GM21423 (cell line): ENCODE data around the gene PDZD7.
"Not testable (repeated sequence)": the region's sequence is repeated elsewhere in the genome, so short reads cannot be mapped to it uniquely, and the experiment has no call there.

Source experiments
- ATAC-seq: cut with Tn5 transposase; IDR thresholded peaks from one replicate; pipeline ENCODE4 v1.9.1; 2021; ENCODE audit warnings: mild to moderate bottlenecking, moderate library complexity; ENCODE audit not compliant: unreplicated experiment

PDZD7 gene

DNA sequence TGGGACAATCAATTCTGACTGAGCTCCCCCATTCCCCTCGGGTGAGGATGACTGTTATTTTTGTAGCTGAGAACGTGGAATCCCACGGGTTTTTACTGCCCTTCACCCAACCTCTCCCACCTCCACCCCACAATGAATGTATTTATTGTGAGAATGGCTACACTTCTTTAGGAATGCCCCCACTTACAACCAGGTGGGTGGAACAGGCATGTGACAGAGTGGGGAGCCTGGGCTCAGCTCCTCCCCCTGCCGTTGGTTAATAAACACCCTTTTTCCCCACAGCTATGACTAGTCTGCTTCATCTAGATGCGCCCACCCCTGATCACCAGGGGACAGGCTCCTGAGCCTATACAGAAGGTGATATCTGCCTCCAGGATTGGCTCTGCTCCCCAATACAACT lies 45.6 kb downstream of the PDZD7 start:
- ATAC-seq, result no peak

DNA sequence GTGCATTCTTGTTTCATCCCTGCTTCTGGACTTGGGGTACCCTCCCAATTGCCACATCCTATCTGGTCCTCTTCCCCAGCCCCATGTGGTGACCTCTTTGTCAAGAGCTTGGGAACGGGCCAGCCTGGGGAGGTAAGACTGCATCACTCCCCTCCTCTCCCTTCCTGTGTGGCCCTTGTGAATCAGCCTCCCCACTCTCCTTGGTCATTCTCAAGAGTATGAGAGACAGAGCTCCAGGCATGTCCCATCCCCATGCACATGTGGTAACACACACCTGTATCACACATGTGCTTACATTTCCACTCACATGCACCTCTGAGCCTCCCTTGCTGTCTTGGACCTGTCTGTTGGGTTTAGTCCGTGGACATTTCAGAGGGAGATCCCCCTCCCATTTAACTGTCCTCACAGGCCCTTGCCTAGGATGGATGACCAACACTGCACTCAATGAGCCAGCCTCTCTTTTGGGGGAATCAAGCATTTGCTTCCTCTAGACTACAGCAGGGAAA lies 46.2 kb downstream of the PDZD7 start:
- ATAC-seq, result no peak

DNA sequence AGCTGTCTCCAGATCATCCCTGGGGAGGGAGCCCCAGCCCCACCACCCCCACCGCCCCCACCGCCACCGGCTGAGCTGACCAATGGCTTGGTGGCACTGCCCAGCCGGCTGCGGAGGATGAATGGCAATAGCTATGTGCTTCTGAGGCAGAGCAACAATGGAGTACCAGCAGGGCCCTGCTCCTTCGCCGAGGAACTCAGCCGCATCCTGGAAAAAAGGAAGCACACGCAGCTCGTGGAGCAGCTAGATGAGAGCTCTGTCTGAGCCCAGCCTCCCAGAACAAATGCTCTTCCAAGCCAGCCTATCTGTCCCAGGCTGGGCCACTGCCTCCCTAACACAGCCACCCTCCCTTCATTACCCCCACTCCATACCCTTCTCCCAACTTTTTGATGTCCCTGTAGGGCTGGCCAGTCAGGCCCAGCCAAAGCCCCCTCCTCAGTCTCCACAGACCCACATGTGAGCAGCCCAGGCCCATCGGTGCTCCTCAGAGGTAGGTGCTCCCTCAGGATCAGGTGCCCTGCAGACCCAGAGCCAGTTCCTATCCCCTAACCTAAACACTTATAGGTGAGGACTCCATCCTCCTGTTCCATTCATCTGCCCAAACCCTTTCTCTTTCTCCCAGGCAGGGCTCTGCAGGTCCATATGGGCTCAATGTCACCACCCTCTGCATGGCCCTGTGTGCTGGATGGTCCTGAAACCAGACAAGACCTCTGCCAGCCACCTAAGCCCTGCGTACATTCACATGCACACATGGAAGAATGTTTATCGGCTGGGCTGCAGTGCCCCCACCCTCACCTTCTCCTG lies 46.9 kb downstream of the PDZD7 start:
- ATAC-seq, result no peak

DNA sequence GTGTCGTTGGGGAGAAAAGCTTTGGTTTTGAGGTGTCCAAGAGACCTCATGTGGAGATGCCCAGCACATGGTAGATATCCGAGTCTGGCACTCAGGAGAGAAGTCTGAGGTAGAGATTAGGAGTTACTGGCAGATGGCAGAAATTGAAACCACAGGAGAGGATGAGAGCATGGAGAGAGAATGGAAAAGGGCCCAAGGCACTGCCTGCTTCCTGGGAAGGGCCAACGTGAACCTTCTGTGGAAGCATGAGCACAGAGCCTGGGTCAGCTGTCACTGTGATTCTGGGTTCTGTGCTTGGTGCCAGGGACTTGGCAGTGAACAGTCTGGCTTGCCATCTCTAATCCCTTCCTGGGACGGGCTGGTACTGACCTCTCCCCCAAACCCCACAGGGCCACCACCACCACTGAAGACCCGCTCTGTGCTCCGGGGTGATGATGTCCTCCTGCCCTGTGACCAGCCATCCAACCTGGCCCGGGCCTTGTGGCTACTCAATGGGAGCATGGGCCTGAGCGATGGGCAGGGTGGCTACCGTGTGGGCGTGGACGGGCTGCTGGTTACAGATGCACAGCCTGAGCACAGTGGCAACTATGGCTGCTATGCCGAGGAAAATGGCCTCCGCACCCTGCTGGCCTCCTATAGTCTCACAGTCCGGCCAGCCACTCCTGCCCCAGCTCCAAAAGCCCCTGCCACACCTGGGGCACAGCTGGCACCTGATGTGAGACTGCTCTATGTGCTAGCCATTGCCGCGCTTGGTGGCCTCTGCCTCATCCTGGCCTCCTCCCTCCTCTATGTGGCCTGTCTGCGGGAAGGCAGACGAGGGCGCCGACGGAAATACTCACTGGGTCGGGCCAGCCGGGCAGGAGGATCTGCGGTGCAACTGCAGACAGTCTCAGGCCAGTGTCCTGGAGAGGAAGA lies 47.8 kb downstream of the PDZD7 start:
- no peak for ATAC-seq

DNA sequence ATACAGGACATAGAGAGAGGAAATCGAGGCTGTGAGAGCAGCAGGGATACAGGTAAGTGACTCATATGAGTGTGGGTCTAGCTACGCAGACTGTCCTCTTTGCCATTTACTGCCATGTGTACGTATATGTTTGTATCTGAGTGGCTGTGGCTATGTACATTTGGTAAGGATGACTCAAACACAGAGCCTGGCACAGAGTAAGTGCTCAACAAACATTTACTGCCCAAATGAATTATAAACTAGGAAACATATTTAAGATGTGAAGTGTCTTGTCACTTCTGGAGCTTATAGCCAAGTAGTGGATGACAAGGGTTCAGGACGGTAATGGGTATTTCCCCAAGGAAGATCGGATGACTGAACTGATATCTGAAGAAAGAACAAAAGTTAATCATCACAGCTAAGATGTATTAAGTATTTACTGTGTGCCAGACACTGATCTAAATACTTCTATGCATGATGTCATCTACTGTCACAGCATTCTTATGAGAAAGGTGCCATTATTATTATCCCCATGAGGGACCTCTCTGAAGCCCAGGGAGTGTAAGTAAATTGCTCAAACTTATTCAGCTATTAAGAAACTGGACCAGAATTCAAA lies 49.7 kb downstream of the PDZD7 start:
- ATAC-seq, result no peak

DNA sequence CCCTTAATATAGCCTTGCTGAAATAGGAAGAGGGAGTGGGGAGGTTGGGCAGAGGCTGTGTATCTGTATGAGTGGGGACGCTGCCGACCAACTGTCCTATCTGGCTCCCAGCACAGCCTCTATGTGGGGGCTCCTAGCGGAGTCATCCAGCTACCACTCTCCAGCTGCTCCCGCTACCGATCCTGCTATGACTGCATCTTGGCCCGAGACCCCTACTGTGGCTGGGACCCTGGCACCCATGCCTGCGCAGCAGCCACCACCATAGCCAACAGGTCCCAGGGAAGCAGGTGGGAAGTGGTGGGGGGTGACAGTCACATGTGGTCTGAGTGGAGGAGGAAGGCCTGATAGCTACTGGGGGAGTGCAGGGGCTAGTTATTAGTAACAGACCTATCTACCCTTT lies 50.2 kb downstream of the PDZD7 start:
- no peak for ATAC-seq

DNA sequence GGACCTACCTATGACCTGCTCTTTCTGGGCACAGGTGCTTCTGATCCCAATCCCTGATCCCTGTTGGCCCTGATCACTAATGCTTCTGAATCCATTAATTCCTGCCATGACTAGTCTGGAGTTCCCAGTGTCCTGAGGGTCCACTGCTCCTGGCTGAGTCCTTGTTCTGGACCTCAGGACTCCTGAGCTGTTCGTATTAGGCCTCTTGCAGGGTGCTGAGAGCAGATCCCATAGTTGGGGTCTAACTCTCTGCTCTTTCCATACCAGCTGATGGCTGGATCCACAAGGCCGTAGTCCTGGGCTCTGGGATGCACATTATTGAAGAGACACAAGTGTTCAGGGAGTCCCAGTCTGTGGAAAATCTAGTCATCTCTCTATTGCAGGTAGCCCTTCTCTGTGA lies 50.6 kb downstream of the PDZD7 start:
- no peak for ATAC-seq

DNA sequence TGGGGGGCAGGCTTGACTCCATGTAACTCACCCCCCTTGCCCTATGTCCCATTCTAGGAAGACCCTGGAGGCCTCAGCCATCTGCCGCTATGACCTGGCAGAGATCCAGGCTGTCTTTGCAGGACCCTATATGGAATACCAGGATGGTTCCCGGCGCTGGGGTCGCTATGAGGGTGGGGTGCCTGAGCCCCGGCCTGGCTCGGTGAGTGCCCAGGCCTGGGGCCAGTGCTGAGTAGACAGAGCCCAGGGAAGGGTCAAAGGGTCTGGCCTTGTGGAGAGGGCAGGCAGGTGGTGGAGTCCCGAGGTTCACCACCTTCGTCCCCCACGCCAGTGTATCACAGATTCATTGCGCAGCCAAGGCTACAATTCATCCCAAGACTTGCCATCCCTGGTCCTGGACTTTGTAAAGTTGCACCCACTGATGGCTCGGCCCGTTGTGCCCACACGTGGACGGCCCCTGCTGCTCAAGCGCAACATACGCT lies 51.1 kb downstream of the PDZD7 start:
- ATAC-seq, result no peak

DNA sequence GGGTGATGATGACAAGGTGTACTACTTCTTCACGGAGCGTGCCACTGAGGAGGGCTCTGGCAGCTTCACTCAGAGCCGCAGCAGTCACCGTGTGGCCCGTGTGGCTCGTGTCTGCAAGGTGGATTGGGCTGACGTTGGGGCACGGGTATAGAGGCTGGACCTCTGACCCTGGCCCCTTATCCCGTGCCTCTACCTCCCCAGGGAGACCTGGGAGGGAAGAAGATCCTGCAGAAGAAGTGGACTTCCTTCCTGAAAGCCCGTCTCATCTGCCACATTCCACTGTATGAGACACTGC lies 52.1 kb downstream of the PDZD7 start:
- ATAC-seq, result no peak

DNA sequence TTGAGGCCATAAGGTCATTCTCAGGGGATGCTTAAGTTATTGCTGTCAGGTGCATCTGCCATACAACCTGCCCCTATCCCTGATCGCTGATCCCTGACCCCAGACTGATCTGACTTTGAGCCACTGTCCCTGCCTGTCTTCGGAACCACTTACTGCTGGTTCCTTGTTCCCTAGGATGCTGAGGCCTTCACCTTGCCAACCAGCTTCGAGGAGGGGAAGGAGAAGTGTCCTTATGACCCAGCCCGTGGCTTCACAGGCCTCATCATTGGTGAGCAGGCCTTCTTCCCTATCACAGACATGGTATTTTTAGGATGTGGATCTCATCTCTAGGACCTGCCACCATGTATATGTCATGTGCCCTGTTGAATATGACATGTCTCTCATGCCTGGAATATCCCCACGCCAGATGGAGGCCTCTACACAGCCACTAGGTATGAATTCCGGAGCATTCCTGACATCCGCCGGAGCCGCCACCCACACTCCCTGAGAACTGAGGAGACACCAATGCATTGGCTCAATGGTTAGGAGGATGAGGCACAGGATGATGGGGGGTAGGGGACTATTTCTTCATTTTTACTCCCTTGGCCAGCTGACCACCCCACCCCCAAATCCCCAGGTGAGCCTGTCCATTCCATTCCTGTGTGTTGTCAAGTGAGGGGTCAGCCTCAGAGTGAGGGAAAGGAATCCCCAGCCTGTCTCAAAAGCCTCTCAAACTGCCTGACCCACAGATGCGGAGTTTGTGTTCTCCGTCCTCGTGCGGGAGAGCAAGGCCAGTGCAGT lies 52.6 kb downstream of the PDZD7 start:
- ATAC-seq, result no peak

DNA sequence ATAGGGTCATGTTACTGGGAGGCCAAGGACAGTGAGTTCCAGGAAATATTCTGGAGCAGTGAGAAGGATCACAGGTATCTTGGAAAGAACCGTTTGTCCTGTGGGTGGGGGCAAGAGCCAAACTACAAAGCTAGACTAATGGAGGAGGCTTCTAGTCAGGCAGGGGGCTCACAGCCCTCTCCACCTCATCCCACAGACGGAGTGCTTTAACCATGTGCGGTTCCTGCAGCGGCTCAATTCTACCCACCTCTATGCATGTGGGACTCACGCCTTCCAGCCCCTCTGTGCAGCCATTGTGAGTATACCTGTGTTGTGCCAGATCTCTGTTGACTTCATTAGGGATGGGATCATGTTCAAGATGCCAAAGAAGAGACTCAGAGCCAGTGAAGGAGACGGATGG lies 53.5 kb downstream of the PDZD7 start:
- ATAC-seq, result no peak

DNA sequence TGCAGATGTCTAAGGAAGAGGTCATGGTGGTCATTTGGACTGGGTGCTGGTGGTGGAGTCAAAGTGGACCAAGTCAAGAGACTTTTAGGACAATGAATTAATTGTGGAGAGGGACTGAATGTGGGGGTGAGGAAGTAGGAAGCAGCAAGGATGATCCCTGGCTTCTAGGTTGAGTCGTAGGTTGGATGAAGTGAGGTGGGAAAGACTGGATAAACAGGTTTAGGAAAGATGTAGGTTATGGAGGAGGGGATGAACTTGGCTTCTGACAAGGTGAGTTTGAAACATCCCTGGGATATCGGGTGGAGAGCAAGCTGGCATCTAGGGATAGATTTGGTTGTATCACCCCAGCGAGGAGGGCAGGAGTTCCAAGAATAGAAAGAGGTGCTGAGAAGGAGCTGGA lies 54.0 kb downstream of the PDZD7 start:
- no peak for ATAC-seq

DNA sequence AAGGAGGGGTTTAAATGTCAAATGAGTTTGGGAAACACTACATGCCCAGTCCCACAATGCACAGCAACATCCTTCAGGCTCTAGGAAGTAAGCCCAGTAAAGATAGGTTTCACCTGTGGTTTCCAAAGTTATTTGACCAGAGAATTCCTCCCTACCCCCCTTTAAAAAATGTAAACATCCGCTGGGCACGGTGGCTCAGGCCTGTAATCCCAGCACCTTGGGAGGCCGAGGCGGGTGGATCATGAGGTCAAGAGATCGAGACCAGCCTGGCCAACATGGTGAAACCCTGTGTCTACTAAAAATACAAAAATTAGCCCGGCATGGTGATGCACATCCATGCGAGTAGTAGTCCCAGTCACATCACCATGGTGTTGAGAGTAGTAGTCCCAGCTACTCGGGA lies 55.5 kb downstream of the PDZD7 start:
- not testable (repeated sequence) for ATAC-seq

DNA sequence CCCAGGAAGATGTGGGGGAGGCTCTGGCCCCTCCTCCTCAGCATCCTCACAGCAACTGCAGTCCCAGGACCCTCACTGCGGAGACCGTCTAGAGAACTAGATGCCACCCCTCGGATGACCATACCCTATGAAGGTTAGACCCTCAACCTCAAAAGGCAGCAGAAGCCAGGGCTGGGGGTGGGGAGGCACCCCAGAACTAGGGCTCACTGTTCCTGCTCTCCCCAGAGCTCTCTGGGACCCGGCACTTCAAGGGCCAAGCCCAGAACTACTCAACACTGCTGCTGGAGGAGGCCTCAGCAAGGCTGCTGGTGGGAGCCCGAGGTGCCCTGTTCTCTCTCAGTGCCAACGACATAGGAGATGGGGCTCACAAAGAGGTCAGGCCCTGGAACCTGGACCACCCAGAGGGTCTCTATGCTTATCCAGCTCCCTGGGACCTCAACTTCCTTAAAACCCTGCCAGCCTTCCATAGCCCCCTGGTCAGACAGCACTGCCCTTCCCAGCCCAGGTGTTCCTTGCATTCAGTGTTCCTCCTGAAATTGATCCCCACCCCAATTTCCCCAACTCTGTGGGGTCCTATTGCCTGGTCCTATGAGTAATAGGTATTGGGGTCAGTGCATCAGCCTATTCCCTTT lies 57.9 kb downstream of the PDZD7 start:
- ATAC-seq, result no peak

DNA sequence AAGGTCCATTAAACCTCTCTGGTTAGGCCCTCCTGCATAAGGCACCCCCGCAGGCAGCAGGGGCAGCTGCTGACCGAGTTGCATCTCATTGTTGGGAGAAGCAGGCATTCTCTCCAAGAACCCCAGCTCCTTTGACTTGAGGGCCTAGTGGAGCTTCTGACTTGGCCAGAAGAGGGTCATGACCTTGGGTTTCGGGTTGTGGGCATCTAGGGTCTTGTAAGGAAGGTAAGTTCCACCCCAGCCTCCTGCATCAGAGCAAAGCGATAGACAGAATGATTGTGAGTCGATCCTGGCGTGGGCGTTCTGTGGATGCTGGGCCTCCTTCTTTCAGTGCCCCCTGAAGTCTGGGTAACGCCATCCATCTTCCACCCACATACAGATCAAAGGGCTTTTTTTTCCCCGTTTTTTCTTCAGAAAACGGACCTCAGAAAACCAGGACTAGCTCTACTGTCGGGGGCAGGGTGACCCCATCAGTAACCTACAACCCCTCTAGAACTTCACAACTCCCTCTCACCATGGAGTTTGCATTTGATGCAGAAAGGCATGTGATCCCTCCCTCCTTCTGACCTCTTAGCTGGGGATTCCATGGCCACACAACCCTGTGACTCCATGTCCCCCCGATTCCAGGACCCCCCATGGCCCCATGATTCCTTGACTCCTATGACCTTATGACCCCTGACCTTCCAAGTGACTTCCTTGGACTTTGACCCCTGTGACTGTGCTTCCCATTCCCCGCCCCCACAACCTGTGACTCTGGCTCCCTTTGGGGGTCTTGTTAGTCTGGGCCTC lies 58.6 kb downstream of the PDZD7 start:
- ATAC-seq, result no peak

DNA sequence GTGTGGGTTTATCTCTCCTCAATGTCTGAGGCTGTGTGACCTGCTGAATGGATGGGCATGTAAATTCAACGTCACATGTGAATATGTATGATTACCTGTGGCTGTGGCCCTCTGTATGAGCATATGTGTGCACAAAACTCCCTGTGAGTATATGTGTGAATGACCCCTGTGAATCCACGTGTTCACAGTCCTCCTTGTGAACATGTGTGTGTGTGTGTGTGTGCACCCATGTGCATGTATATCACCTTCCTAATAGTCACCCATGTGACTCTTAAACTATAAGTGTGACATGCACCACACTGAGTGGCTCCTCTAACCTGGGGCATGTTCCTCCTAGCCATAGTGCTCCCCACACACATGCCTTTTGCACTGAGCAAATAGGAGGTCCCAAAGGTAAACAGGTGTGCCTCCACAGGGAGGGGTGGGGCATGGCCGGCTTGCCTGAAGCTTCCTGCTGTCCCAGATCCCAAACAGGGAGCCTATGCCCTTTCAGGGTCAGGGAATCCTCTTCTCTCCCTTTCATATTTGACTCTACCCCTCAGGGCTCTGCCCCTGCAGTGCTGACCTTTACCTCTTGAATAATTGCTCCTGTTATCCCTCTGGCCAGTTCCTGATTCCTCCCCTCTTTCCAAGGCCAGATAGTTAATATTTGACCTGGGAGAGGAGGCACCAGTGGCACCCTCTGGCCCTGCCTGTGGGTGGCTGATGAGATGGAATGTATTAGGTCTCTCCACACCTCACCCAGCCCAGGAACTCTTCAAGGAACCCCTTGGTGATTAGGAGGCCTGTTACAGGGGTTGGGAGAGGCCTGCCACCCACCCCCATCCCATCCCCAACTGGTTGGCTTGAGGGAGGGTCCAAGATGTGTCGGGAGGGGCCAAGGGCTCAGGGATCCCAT lies 59.8 kb downstream of the PDZD7 start:
- ATAC-seq, result no peak

DNA sequence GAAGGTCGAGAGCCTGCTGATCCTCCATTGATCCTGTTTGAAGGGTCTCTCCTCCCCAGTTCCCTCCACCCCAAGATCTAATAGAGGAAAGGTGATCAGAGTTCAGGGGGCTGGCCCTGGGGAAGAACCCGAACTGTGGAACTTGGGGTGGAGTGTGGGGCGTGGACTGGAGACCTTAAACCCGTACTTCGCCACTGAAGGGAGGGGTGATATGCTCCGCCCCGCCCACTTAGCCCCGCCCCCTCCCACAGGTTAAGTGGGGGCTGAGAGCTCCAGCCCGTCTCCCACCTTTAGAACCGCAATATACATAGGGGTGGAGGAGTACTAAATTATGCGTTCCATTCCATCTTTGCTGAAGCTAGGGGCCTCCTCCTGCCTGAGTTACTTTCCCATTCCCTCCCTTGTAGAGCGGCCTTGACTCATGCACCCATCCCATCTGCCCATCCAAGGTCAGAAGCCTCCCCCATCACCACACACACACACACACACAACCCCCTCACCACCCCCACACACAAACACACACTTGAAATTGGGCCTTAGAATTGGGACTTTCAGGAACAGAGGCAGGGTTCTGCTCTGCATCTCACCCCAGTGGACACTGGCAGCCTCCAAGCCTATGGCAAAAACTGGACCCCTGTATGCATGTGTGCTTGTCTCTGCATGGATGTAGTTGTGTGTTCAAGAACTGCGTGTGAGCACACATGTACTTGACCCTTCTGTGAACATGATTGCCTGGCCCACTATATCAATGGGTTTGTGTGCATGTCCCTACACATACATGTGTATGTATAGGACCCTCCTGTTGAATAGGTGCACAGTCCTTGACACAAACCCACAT lies 60.6 kb downstream of the PDZD7 start:
- no peak for ATAC-seq
